A549 treated with AZD2906 at 1 μM for 4 hours (cell line): ENCODE measurements around the gene KLRK1. TPM values are rescaled to one million over a fixed set of nuclear protein-coding genes. Genes with fewer than 3 reads are reported as not detected.

ENCODE experiments used
- total RNA-seq: library from RNA; stranded (reverse); fragments of 200-300 nt; extraction: Qiagen RNA extraction; gene quantifications from 5 replicates; pipeline ENCODE4 v1.2.3, GENCODE V29; 2022

KLRK1 gene
- total RNA-seq: 0.18 TPM in 1 of 5 replicates, not detected in the others

DNA sequence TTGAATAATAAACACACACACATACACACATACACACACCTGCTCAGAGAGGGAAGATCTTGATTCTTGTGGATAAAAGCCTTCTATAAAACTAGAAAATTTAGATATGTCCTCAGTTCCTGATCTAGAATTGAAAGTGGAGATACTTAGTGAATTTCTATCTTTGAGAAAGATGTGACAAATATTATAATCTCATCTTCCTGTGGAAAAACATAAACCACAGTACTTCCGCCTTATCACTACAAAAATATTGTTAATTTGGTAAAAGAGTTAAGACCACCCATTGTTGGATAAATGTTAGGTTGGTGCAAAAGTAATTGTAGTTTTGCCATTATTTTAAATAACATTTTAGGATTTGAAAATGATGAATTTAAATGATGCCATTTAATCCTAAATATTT, at the start of gene KLRK1:
Gene KLRK1, minus strand, starts transcription at position 138 of the 400 bp plus-strand sequence. CDS start 1,231 bp downstream, outside the sequence.

DNA sequence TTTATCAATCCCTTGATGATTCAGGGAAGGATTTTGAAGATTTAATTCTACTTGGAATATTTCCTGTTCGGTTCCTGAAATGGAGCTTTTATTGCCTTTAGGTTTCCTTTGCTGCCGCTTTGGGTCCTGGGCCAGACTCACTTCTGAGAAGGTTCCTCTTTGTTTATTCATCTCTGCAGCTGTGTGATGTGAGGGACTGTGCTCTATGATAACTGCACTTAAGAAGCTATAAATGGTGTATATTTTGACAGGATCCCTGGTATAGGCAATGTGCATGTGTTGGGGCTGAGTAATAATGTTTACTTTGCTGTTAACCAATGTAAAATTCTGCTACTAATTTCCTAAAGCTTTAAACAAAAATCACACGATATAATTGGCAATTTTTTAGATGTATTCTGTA, 46.0 kb upstream of the KLRK1 start, which contains the start of gene KLRC2:
Gene KLRC2, minus strand, starts transcription at position 195 of the 400 bp plus-strand sequence. Its CDS starts 24 bp downstream, at position 171.

DNA sequence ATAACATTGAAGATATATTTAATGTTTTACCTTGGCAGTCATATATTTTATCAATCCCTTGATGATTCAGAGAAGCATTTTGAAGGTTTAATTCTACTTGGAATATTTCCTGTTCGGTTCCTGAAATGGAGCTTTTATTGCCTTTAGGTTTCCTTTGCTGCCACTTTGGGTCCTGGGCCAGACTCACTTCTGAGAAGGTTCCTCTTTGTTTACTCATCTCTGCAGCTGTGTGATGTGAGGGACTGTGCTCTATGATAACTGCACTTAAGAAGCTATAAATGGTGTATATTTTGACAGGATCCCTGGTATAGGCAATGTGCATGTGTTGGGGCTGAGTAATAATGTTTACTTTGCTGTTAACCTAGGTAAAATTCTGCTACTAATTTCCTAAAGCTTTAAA, 30.5 kb upstream of the KLRK1 start, which contains the start of gene KLRC3:
Gene KLRC3, minus strand, starts transcription at position 262 of the 400 bp plus-strand sequence. Its CDS starts 45 bp downstream, at position 217.

DNA sequence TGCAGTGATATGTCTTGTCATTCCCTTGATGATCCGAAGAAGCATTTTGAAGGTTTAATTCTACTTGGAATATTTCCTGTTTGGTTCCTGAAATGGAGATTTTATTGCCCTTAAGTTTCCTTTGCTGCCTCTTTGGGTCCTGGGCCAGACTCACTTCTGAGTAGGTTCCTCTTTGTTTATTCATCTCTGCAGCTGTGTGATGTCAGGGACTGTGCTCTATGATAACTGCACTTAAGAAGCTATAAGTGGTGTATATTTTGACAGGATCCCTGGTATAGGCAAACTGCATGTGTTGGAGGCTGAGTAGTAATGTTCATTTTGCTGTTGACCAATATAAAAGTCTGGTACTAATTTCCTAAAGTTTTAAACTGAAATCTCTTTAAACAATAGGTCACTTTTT, 19.6 kb upstream of the KLRK1 start, which contains the start of gene KLRC4:
Gene KLRC4, minus strand, starts transcription at position 366 of the 400 bp plus-strand sequence. Its CDS starts 182 bp downstream, at position 184.

Other genes starting within 250 kb of the KLRK1 start
- gene OLR1, start 217.9 kb downstream of the KLRK1 start, total RNA-seq: 0.71 to 1.4 TPM (median 1.3 TPM) in 5 replicates
- gene TMEM52B, start 211.0 kb downstream of the KLRK1 start, total RNA-seq: 0.05 to 0.25 TPM (median 0.19 TPM) in 4 of 5 replicates, not detected in the other
- 29.9 to 41.2 TPM (median 39.0 TPM) in 5 replicates for gene GABARAPL1, start 177.2 kb downstream of the KLRK1 start, total RNA-seq
- not detected in 5 replicates for gene KLRD1, start 82.2 kb downstream of the KLRK1 start, total RNA-seq
- not detected in 5 replicates for gene KLRC4, start 19.7 kb upstream of the KLRK1 start, total RNA-seq
- gene KLRC3, start 30.6 kb upstream of the KLRK1 start, total RNA-seq: 0.10 to 0.24 TPM (median 0.22 TPM) in 3 of 5 replicates, not detected in the others
- 1.3 to 2.2 TPM (median 2.0 TPM) in 5 replicates for gene KLRC2, start 46.0 kb upstream of the KLRK1 start, total RNA-seq
- not detected in 5 replicates for gene KLRC1, start 63.3 kb upstream of the KLRK1 start, total RNA-seq
- gene EIF2S3B, start 115.8 kb upstream of the KLRK1 start, total RNA-seq: 0.36 to 0.87 TPM (median 0.45 TPM) in 5 replicates
- 47.4 to 51.6 TPM (median 48.3 TPM) in 5 replicates for gene MAGOHB, start 223.6 kb upstream of the KLRK1 start, total RNA-seq